Activated CD8-positive, alpha-beta T cell treated with anti-CD3 and anti-CD28 coated beads for 36 hours (primary cell): ENCODE measurements around the gene SSPN. TPM values are rescaled to one million over a fixed set of nuclear protein-coding genes. Genes with fewer than 3 reads are reported as not detected.

Experiments used
- ATAC-seq: fragments of 200-7000 bp; cut with Tn5 transposase; one replicate; pipeline ENCODE4 v1.10.0; 2021; ENCODE audit warnings: mild to moderate bottlenecking, moderate library complexity
- CTCF ChIA-PET: fragments of 350-600 bp; sonication (Branson Sonifier 250); formaldehyde crosslinking; loops from one replicate; lab custom pipeline; 2021; ENCODE audit warnings: antibody characterized with exemption; lab: Charles Lee
- POLR2A ChIA-PET: fragments of 350-600 bp; sonication (Branson Sonifier 250); formaldehyde crosslinking; loops from one replicate; lab custom pipeline; 2021; ENCODE audit warnings: antibody characterized with exemption; lab: Charles Lee
- DNase-seq: peaks from one replicate; pipeline ENCODE4 v3.0.0-alpha.2; 2020
- H3K27ac Mint-ChIP-seq: one replicate; pipeline ENCODE4 v1.8.0; 2021; ENCODE audit warnings: mild to moderate bottlenecking, mixed read lengths
- H3K27me3 Mint-ChIP-seq: one replicate; pipeline ENCODE4 v1.8.0; 2021; ENCODE audit warnings: mixed read lengths
- H3K36me3 Mint-ChIP-seq: one replicate; pipeline ENCODE4 v1.8.0; 2021; ENCODE audit warnings: low read depth, mixed read lengths
- H3K4me1 Mint-ChIP-seq: one replicate; pipeline ENCODE4 v1.8.0; 2021; ENCODE audit warnings: low read depth, mixed read lengths
- H3K4me3 Mint-ChIP-seq: one replicate; pipeline ENCODE4 v1.8.0; 2021; ENCODE audit warnings: mild to moderate bottlenecking, moderate library complexity, mixed read lengths
- H3K9me3 Mint-ChIP-seq: one replicate; pipeline ENCODE4 v1.8.0; 2021; ENCODE audit warnings: mixed read lengths
- intact Hi-C: fragments of 100-400 bp; cut with micrococcal nuclease; formaldehyde crosslinking; loops from one replicate; pipeline ENCODE4 v1.10.0; 2022
- total RNA-seq, 2 experiments: library from RNA; stranded (reverse); gene quantifications; one replicate each; pipeline ENCODE4 v1.2.3, GENCODE V29; 2021
- TF ChIP-seq, protein P1 (sequence below): fragments of 200-600 bp; IDR thresholded peaks from one replicate; pipeline ENCODE4 v1.8.0; 2022; ENCODE audit warnings: antibody characterized with exemption, mild to moderate bottlenecking

Gene SSPN
- total RNA-seq, 2 experiments from 2014 or later, result not detected

DNA sequence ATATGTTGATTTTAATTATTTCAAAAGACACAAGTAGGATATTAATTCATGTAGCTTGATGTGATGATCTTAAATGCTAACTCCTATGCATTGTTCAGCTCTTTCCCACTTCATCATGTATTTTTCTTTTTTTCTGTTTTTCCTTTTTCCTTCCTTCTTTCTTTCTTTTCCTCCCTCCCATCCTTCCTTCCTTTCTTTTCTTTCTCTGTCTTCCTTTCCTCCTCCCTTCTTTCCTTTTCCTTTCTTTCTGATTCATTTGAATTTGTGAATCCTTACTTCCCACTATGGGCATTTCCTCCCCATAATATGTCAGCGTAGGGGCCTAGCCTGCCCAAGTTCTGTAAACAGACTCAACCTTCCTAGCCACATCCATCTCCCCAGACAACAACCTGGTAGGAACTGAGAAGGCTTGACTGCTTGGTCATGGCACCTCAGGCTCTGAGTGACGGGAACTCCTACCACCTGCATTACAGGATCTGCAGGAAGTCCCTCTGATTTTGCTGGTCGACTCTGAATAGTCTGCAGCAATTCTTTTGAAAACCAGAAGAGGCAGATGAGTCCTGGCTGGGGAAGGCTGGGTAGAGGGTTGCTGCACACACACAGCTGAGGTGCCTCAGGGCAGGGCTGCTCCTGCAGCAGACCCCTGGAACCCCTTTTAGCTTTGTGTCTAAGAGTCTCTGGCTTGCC lies 37.2 kb upstream of the SSPN start:
- ATAC-seq (no peak), DNase-seq (no peak)
- no peaks in the 10 kb centered on the region for H3K4me1 Mint-ChIP-seq
- H3K27me3 Mint-ChIP-seq, result peaks cover 9% of the 10 kb centered on the region
- no peak overlapping the region for H3K4me3 Mint-ChIP-seq
- no peaks in the 10 kb centered on the region for H3K36me3 Mint-ChIP-seq
- POLR2A ChIA-PET, result interaction anchor here (0.6 kb wide), 1 partner anchor 348 kb away, joined by 3 read pairs; no protein-coding TSS in a partner anchor
- intact Hi-C loops, result no loop called here
- CTCF ChIA-PET, result interaction anchor here (1.0 kb wide), 1 partner anchor 39 kb away, joined by 4 read pairs; no protein-coding TSS in a partner anchor
- H3K27ac Mint-ChIP-seq, result no peak overlapping the region
- H3K9me3 Mint-ChIP-seq, result no peaks in the 10 kb centered on the region
- TF ChIP-seq, protein P1, sequence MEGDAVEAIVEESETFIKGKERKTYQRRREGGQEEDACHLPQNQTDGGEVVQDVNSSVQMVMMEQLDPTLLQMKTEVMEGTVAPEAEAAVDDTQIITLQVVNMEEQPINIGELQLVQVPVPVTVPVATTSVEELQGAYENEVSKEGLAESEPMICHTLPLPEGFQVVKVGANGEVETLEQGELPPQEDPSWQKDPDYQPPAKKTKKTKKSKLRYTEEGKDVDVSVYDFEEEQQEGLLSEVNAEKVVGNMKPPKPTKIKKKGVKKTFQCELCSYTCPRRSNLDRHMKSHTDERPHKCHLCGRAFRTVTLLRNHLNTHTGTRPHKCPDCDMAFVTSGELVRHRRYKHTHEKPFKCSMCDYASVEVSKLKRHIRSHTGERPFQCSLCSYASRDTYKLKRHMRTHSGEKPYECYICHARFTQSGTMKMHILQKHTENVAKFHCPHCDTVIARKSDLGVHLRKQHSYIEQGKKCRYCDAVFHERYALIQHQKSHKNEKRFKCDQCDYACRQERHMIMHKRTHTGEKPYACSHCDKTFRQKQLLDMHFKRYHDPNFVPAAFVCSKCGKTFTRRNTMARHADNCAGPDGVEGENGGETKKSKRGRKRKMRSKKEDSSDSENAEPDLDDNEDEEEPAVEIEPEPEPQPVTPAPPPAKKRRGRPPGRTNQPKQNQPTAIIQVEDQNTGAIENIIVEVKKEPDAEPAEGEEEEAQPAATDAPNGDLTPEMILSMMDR, result no peak

- no peak overlapping the region for H3K4me3 Mint-ChIP-seq
- no peak overlapping the region for H3K27ac Mint-ChIP-seq
- peaks cover 14% of the 10 kb centered on the region for H3K27me3 Mint-ChIP-seq
- ChIA-PET CTCF (no interaction called here), POLR2A (no interaction called here)
- TF ChIP-seq, protein P1, result no peak
- H3K9me3 Mint-ChIP-seq, result no peaks in the 10 kb centered on the region
- no peaks in the 10 kb centered on the region for H3K4me1 Mint-ChIP-seq
- ATAC-seq, result no peak
- no peak for DNase-seq
- no peaks in the 10 kb centered on the region for H3K36me3 Mint-ChIP-seq
- intact Hi-C loops, result no loop called here
Measured at GRCh38 chr12:26162174-26162573, 33.2 kb upstream of the SSPN start.

- TF ChIP-seq, protein P1, result no peak
- no peaks in the 10 kb centered on the region for H3K9me3 Mint-ChIP-seq
Measured at GRCh38 chr12:26162905-26163304, 32.5 kb upstream of the SSPN start.

GRCh38 chr12:26164118-26164517 lies 31.3 kb upstream of the SSPN start:
- no peak for ATAC-seq
- Mint-ChIP-seq H3K9me3 (no peaks in the 10 kb centered on the region), H3K27me3 (peaks cover 14% of the 10 kb centered on the region), H3K36me3 (no peaks in the 10 kb centered on the region), H3K4me1 (no peaks in the 10 kb centered on the region), H3K4me3 (no peak overlapping the region), H3K27ac (no peak overlapping the region)
- no peak for DNase-seq
- intact Hi-C loops, result no loop called here
- TF ChIP-seq, protein P1, result no peak
- ChIA-PET POLR2A (no interaction called here), CTCF (no interaction called here)

More at GRCh38 chr12:26162905-26163304, 32.5 kb upstream of the SSPN start:
- ChIA-PET POLR2A (no interaction called here), CTCF (no interaction called here)
- intact Hi-C loops, result no loop called here
- no peak overlapping the region for H3K4me3 Mint-ChIP-seq
- no peak overlapping the region for H3K27ac Mint-ChIP-seq
- no peaks in the 10 kb centered on the region for H3K36me3 Mint-ChIP-seq
- DNase-seq, result no peak
- ATAC-seq, result no peak
- H3K4me1 Mint-ChIP-seq, result no peaks in the 10 kb centered on the region
- H3K27me3 Mint-ChIP-seq, result peaks cover 14% of the 10 kb centered on the region

- no peaks in the 10 kb centered on the region for H3K36me3 Mint-ChIP-seq
- peaks cover 9% of the 10 kb centered on the region for H3K27me3 Mint-ChIP-seq
- no peaks in the 10 kb centered on the region for H3K4me1 Mint-ChIP-seq
- H3K27ac Mint-ChIP-seq, result no peak overlapping the region
- ATAC-seq (no peak), DNase-seq (no peak)
- TF ChIP-seq, protein P1, result no peak
- no peaks in the 10 kb centered on the region for H3K9me3 Mint-ChIP-seq
- H3K4me3 Mint-ChIP-seq, result no peak overlapping the region
- CTCF ChIA-PET, result no interaction called here
- intact Hi-C loops, result no loop called here
- POLR2A ChIA-PET, result no interaction called here
Measured at GRCh38 chr12:26172013-26172412, 23.4 kb upstream of the SSPN start.
